ENCODE results near the gene MINAR1. TPM values are rescaled to one million over a fixed set of nuclear protein-coding genes. Genes with fewer than 3 reads are reported as not detected.

MINAR1 gene
- total RNA-seq (2022; extraction: Qiagen RNA extraction; ENCODE audit: low read depth): 0.30 to 0.60 TPM (median 0.45 TPM) in 5 replicates

GRCh38 chr15:79431636-79432344 is at the start of gene MINAR1:
MINAR1 (plus strand) TSS chr15:79432336; CDS start chr15:79456148, 23,812 bp downstream.

Other genes with a start within 250 kb of the MINAR1 start
- gene ANKRD34C, start 149.6 kb upstream of the MINAR1 start, total RNA-seq (2022; extraction: Qiagen RNA extraction; ENCODE audit: low read depth): not detected in 5 replicates
- gene TMED3, start 121.2 kb upstream of the MINAR1 start, total RNA-seq (2022; extraction: Qiagen RNA extraction; ENCODE audit: low read depth): 147 to 194 TPM (median 189 TPM) in 5 replicates